Right lobe of liver (tissue), 6 donors: Measurements from ENCODE around the gene LCA5. TPM values are rescaled to one million over a fixed set of nuclear protein-coding genes. Genes with fewer than 3 reads are reported as not detected.
A peak's percentile ranks its signal among the peaks of the same experiment; 100 is the strongest.
"Not testable (repeated sequence)": the region's sequence is repeated elsewhere in the genome, so short reads cannot be mapped to it uniquely, and the experiment has no call there.

ENCODE experiments used
- ATAC-seq, 4 donors: fragments of 200-7000 bp; cut with Tn5 transposase; one replicate each; pipeline ENCODE4 v1.9.1; 2020; ENCODE audit warnings: mild to moderate bottlenecking in 4 of 4, moderate library complexity in 4 of 4
- DNase-seq, 3 donors: peaks; one replicate each; pipeline ENCODE4 v3.0.0-alpha.2; 2020
- H3K27ac ChIP-seq, 3 donors: fragments of 200-600 bp; one replicate each; pipeline ENCODE4 v1.8.0; 2022
- H3K27me3 ChIP-seq, 2 donors: fragments of 200-600 bp; one replicate each; pipeline ENCODE4 v1.8.0; 2022
- H3K36me3 ChIP-seq, 4 donors: fragments of 200-600 bp; sonication (generic) in 1 of 4; one replicate each; pipeline versions ENCODE4 v1.5.1 to v1.8.0; 2017 to 2022; ENCODE audit warnings: control low read depth in 1 of 4
- H3K4me1 ChIP-seq, 4 donors: fragments of 200-600 bp; sonication (generic) in 1 of 4; one replicate each; pipeline versions ENCODE4 v1.5.1 to v1.8.0; 2017 to 2022; ENCODE audit warnings: control low read depth in 1 of 4
- H3K4me3 ChIP-seq, 3 donors: fragments of 200-600 bp; one replicate each; pipeline ENCODE4 v1.8.0; 2022
- H3K9me3 ChIP-seq, 4 donors: fragments of 200-600 bp; sonication (generic) in 1 of 4; one replicate each; pipeline versions ENCODE4 v1.5.1 to v1.8.0; 2017 to 2022; ENCODE audit warnings: control low read depth in 1 of 4
- POLR2A ChIP-seq: fragments of 450-650 bp; IDR thresholded peaks from one replicate; pipeline ENCODE4 v1.6.1; 2017; ENCODE audit warnings: antibody characterized with exemption, mild to moderate bottlenecking
- WGBS: methylation state at CpG from one replicate; pipeline ENCODE4 v1.1.6; 2018; ENCODE audit warnings: low coverage, low lambda C conversion rate; ENCODE audit not compliant: insufficient coverage; ENCODE audit errors: missing lambda C conversion rate; 5-methylcytosine and 5-hydroxymethylcytosine counted together
- intact Hi-C, 2 donors: fragments of 100-400 bp; cut with DNase I; formaldehyde crosslinking; loops; one replicate each; pipeline versions ENCODE4 v1.11.2 to v1.14.1; 2022
- total RNA-seq, 6 experiments: library from RNA; depleted of rRNA in 2 of 6; stranded (reverse); fragments of >200 nt in 2 of 6; fragmentation: NEBNext Ultra II Directional in 3 of 6; extraction: Animal tissue kit (Norgen Biotek cat#: 25700) in 3 of 6; gene quantifications; one replicate each; pipeline versions ENCODE4 v1.1.0 to v1.2.4, GENCODE V29; 2016 to 2023
- TF ChIP-seq, protein P1 (sequence below), 4 donors: fragments of 200-600 bp in 3 of 4; fragments of 450-650 bp in 1 of 4; IDR thresholded peaks; one replicate each; pipeline versions ENCODE4 v1.5.1 to v1.8.0; 2016 to 2022; ENCODE audit warnings: antibody characterized with exemption in 4 of 4, mild to moderate bottlenecking in 2 of 4
- donor health status: DM: no; HTN: yes; CAD: no.
- donor health status: DM: no; HTN: no; CAD: no.
- donor health status: DM: no; HTN: no; CAD: no.
- donor health status: DM: no; HTN: yes; CAD: no.
- donor health status: DM: no; HTN: yes; CAD: no.

The LCA5 gene
- total RNA-seq, 6 experiments from 2014 or later, result 0.26 to 0.74 (median 0.51) TPM

DNA sequence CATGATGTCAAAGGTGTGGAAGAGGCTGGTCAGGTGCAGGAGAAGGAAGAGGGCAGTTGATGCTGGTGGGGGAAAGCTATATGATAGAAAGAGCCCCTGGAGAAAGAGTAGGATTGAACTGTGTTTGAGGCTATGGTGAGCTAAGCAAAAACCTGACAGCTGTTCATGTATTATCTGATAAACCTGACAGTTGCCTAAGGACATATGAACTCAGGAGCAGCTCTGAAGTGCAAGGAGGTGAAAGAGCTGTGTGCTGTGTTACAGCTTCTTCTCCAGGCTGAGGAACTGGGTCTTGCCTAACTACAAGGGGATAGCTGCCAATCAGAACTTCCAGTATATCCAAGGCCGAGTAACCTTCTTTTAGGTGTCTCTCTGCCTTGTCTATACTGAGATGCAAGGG, 81.8 kb downstream of the LCA5 start:
- H3K27ac ChIP-seq, result no peak overlapping the region
- no peaks in the 10 kb centered on the region for H3K27me3 ChIP-seq
- ATAC-seq, result no peak
- no peaks in the 10 kb centered on the region for H3K9me3 ChIP-seq
- DNase-seq, result no peak
- H3K4me1 ChIP-seq, result no peaks in the 10 kb centered on the region
- H3K4me3 ChIP-seq, result no peak overlapping the region
- no peak for TF ChIP-seq POLR2A
- TF ChIP-seq, protein P1, sequence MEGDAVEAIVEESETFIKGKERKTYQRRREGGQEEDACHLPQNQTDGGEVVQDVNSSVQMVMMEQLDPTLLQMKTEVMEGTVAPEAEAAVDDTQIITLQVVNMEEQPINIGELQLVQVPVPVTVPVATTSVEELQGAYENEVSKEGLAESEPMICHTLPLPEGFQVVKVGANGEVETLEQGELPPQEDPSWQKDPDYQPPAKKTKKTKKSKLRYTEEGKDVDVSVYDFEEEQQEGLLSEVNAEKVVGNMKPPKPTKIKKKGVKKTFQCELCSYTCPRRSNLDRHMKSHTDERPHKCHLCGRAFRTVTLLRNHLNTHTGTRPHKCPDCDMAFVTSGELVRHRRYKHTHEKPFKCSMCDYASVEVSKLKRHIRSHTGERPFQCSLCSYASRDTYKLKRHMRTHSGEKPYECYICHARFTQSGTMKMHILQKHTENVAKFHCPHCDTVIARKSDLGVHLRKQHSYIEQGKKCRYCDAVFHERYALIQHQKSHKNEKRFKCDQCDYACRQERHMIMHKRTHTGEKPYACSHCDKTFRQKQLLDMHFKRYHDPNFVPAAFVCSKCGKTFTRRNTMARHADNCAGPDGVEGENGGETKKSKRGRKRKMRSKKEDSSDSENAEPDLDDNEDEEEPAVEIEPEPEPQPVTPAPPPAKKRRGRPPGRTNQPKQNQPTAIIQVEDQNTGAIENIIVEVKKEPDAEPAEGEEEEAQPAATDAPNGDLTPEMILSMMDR (IDR thresholded peaks at IDR 0.05), result no peak
- 67% methylated on average over 1 of the region's 1 CpG for WGBS
- no peaks in the 10 kb centered on the region for H3K36me3 ChIP-seq
- intact Hi-C loops, result no loop called here

DNA sequence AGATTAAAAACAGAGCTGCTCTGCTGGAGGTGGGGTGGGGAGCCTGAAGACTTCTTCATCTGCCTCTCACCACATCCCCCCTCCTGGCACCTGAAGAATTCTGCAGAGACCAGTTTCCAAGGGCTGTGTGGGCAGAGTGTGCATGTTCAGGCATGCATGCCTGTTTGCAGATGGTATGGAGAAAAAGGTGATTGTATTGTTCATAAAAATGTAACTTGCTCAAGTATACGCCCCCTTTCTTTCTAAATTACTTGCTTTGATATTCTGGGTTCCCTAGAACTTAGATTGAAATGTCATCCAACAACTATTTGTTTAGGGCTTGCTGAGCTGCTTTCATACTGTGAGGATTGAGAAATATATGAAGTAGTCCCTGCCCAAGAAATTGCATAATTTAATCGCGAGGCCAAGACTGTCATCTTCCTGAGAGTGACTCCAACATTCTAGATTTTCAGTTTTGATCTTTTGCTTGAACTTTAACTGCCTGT, 83.6 kb downstream of the LCA5 start:
- TF ChIP-seq, protein P1 (IDR thresholded peaks at IDR 0.05), result no peak
- no peak for TF ChIP-seq POLR2A
- no peaks in the 10 kb centered on the region for H3K27me3 ChIP-seq
- peak in 1 of 4 donors; percentile 48 for ATAC-seq
- no peaks in the 10 kb centered on the region for H3K4me1 ChIP-seq
- 29% methylated on average over 3 of the region's 3 CpGs for WGBS
- H3K27ac ChIP-seq, result no peak overlapping the region
- no peak overlapping the region for H3K4me3 ChIP-seq
- intact Hi-C loops, result no loop called here
- no peak for DNase-seq
- H3K36me3 ChIP-seq, result no peaks in the 10 kb centered on the region
- no peaks in the 10 kb centered on the region for H3K9me3 ChIP-seq

DNA sequence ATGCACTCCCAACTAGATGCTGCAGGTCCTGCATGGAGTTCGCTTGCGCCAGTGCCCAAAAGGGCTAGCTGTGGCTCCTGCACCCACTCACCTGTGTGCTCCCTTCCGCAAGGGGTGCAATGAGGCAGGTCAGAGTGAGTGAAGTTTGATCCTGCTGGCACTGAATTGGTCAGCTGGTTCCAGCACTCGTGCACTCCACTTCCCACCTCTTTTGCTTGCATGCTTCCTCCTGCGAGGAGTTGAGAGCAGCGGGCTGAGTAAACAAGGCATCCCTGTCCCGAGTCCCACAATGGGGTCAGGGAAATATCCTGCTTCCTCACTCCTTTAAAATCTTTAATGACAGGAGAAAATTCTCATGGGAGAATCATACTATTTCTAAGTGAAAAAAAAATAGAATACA, 86.2 kb downstream of the LCA5 start:
- Histone ChIP-seq H3K9me3 (no peaks in the 10 kb centered on the region), H3K27ac (no peak overlapping the region), H3K4me3 (no peak overlapping the region), H3K27me3 (no peaks in the 10 kb centered on the region), H3K36me3 (no peaks in the 10 kb centered on the region), H3K4me1 (no peaks in the 10 kb centered on the region)
- DNase-seq (no peak), ATAC-seq (no peak)
- TF ChIP-seq, protein P1 (IDR thresholded peaks at IDR 0.05), result no peak
- no peak for TF ChIP-seq POLR2A
- 12% methylated on average over 4 of the region's 7 CpGs for WGBS
- intact Hi-C loops, result no loop called here

DNA sequence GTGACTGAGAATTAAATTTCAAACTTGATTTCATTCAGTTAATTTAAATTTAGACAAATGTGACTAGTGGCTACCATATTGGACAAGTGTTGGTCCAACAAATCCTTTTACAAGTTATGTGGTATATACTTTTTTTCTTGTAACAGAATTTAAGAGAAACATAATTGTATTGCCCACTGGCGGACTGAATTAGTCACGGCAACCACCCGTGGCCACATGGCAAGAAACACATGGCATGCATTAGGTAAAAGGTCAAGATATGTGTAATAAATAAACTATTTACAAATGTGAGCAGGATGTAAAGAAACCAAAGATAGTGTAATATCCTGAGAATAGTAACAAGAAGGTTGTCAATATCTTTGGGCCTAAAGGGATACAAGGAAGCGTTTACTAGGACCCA, 91.2 kb downstream of the LCA5 start:
- TF ChIP-seq POLR2A, result no peak
- TF ChIP-seq, protein P1 (IDR thresholded peaks at IDR 0.05), result no peak
- Histone ChIP-seq H3K36me3 (no peaks in the 10 kb centered on the region), H3K4me3 (no peak overlapping the region), H3K9me3 (no peaks in the 10 kb centered on the region), H3K27me3 (no peaks in the 10 kb centered on the region), H3K4me1 (no peaks in the 10 kb centered on the region), H3K27ac (no peak overlapping the region)
- intact Hi-C loops, result no loop called here
- 66% methylated on average over 4 of the region's 4 CpGs for WGBS
- ATAC-seq (no peak), DNase-seq (no peak)

DNA sequence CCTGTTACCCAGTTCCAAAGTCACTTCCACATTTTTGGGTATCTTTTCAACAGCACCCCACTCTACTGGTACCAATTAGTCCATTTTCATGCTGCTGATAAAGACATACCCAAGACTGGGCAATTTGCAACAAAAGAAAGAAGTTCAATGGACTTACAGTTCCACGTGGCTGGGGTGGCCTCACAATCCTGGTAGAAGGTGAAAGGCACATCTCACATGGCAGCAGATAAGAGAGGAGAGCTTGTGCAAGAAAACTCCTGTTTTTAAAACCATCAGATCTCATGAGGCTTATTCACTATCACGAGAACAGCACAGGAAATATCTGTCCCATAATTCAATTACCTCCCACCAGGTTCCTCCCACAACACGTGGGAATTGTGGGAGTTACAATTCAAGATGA, 93.4 kb downstream of the LCA5 start:
- H3K27ac ChIP-seq, H3K27me3 ChIP-seq, H3K36me3 ChIP-seq, H3K9me3 ChIP-seq, H3K4me3 ChIP-seq, ATAC-seq, H3K4me1 ChIP-seq, intact Hi-C loops, DNase-seq: not testable (repeated sequence)
- 43% methylated on average over 3 of the region's 3 CpGs for WGBS
